B cell (primary cell): ENCODE measurements around the gene CDK5R2.

ENCODE experiments used
- CTCF ChIP-seq: fragments of 200-600 bp; IDR thresholded peaks from one replicate; pipeline ENCODE4 v1.8.0; 2022; ENCODE audit warnings: antibody characterized with exemption, mild to moderate bottlenecking
- EZH2 ChIP-seq: IDR thresholded peaks from 2 replicates; pipeline ENCODE4 v1.6.1; 2012; ENCODE audit warnings: borderline replicate concordance, low read depth, mild to moderate bottlenecking, moderate library complexity, low read length; ENCODE audit not compliant: insufficient read depth, poor library complexity, severe bottlenecking

- TF ChIP-seq CTCF (no peak), EZH2 (no peak)
Observed at GRCh38 chr2:219001100-219001576, 41.7 kb downstream of the CDK5R2 start.
